Measurements from ENCODE around the gene CFAP46.

CFAP46 gene

GRCh38 chr10:132765435-132765834 is 176.9 kb downstream of the CFAP46 start:
- H3K36me3 ChIP-seq (ENCODE audit: insufficient read depth, low read length): no peaks in the 10 kb centered on the region; the same call in 1 of the 2 replicates
- TF ChIP-seq, protein P1, sequence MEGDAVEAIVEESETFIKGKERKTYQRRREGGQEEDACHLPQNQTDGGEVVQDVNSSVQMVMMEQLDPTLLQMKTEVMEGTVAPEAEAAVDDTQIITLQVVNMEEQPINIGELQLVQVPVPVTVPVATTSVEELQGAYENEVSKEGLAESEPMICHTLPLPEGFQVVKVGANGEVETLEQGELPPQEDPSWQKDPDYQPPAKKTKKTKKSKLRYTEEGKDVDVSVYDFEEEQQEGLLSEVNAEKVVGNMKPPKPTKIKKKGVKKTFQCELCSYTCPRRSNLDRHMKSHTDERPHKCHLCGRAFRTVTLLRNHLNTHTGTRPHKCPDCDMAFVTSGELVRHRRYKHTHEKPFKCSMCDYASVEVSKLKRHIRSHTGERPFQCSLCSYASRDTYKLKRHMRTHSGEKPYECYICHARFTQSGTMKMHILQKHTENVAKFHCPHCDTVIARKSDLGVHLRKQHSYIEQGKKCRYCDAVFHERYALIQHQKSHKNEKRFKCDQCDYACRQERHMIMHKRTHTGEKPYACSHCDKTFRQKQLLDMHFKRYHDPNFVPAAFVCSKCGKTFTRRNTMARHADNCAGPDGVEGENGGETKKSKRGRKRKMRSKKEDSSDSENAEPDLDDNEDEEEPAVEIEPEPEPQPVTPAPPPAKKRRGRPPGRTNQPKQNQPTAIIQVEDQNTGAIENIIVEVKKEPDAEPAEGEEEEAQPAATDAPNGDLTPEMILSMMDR (conservative IDR thresholded peaks at IDR 0.05; ENCODE audit: low read length): no peak
- TF ChIP-seq EZH2phosphoT487 (IDR thresholded peaks at IDR 0.05; ENCODE audit: borderline replicate concordance): no peak

GRCh38 chr10:132764108-132764507 is 178.3 kb downstream of the CFAP46 start:
- no peaks in the 10 kb centered on the region for H3K4me1 ChIP-seq (ENCODE audit: insufficient read depth, low read length, poor library complexity, severe bottlenecking)
- H3K9me3 ChIP-seq (ENCODE audit: insufficient read depth, low read depth, low read length): no peaks in the 10 kb centered on the region
- no peaks in the 10 kb centered on the region for H3K79me2 ChIP-seq (ENCODE audit: insufficient read depth, low read length)
- no peaks in the 10 kb centered on the region for H3K9me2 ChIP-seq (replicated peaks; ENCODE audit: low read depth, low read length)
- no peak overlapping the region for H2AFZ ChIP-seq (ENCODE audit: low read length)
- H3F3A ChIP-seq (ENCODE audit: low read depth): no peaks in the 10 kb centered on the region
- H3K4me2 ChIP-seq (ENCODE audit: low read depth, low read length, poor library complexity, severe bottlenecking): no peak overlapping the region
- no peak overlapping the region for H3K9ac ChIP-seq (ENCODE audit: low read depth, low read length, poor library complexity, severe bottlenecking)
- H3K36me3 ChIP-seq (ENCODE audit: insufficient read depth, low read length): no peaks in the 10 kb centered on the region; the same call in 1 of the 2 replicates
- H4K20me1 ChIP-seq (ENCODE audit: insufficient read depth, low read length, poor library complexity, severe bottlenecking): no peaks in the 10 kb centered on the region
- TF ChIP-seq EZH2phosphoT487 (IDR thresholded peaks at IDR 0.05; ENCODE audit: borderline replicate concordance): no peak
- TF ChIP-seq, protein P1 (conservative IDR thresholded peaks at IDR 0.05; ENCODE audit: low read length): no peak
- H3K27me3 ChIP-seq (ENCODE audit: insufficient read depth, low read length, poor library complexity, severe bottlenecking): no peaks in the 10 kb centered on the region
- H3K4me3 ChIP-seq (ENCODE audit: low read length, poor library complexity, severe bottlenecking): no peak overlapping the region

More at GRCh38 chr10:132765435-132765834, 176.9 kb downstream of the CFAP46 start:
- no peak overlapping the region for H3K4me3 ChIP-seq (ENCODE audit: low read length, poor library complexity, severe bottlenecking)
- no peaks in the 10 kb centered on the region for H3K27me3 ChIP-seq (ENCODE audit: insufficient read depth, low read length, poor library complexity, severe bottlenecking)
- H3K4me1 ChIP-seq (ENCODE audit: insufficient read depth, low read length, poor library complexity, severe bottlenecking): no peaks in the 10 kb centered on the region
- H4K20me1 ChIP-seq (ENCODE audit: insufficient read depth, low read length, poor library complexity, severe bottlenecking): no peaks in the 10 kb centered on the region
- no peak overlapping the region for H3K9ac ChIP-seq (ENCODE audit: low read depth, low read length, poor library complexity, severe bottlenecking)
- no peaks in the 10 kb centered on the region for H3K9me2 ChIP-seq (replicated peaks; ENCODE audit: low read depth, low read length)
- H3K9me3 ChIP-seq (ENCODE audit: insufficient read depth, low read depth, low read length): no peaks in the 10 kb centered on the region
- no peak overlapping the region for H3K4me2 ChIP-seq (ENCODE audit: low read depth, low read length, poor library complexity, severe bottlenecking)
- H3K79me2 ChIP-seq (ENCODE audit: insufficient read depth, low read length): no peaks in the 10 kb centered on the region
- no peak overlapping the region for H2AFZ ChIP-seq (ENCODE audit: low read length)
- H3F3A ChIP-seq (ENCODE audit: low read depth): no peaks in the 10 kb centered on the region

DNA sequence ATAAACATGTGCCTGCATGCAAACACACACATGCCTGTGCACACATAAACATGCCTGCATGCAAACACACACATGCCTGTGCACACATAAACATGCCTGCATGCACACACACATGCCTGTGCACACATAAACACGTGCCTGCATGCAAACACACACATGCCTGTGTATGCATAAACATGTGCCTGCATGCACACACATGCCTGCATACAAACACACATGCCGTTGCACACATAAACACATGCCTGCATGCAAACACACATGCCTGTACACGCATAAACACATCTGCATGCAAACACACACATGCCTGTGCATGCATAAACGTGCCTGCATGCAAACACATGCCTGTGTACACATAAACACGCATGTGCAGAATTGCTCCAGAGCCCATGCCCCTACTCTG is 178.8 kb downstream of the CFAP46 start:
- Histone ChIP-seq H3F3A (ENCODE audit: low read depth) (no peaks in the 10 kb centered on the region), H3K4me2 (ENCODE audit: low read depth, low read length, poor library complexity, severe bottlenecking) (no peak overlapping the region), H3K4me1 (ENCODE audit: insufficient read depth, low read length, poor library complexity, severe bottlenecking) (no peaks in the 10 kb centered on the region), H3K9me3 (ENCODE audit: insufficient read depth, low read depth, low read length) (no peaks in the 10 kb centered on the region), H4K20me1 (ENCODE audit: insufficient read depth, low read length, poor library complexity, severe bottlenecking) (no peaks in the 10 kb centered on the region), H3K4me3 (ENCODE audit: low read length, poor library complexity, severe bottlenecking) (no peak overlapping the region), H3K79me2 (ENCODE audit: insufficient read depth, low read length) (no peaks in the 10 kb centered on the region), H3K9ac (ENCODE audit: low read depth, low read length, poor library complexity, severe bottlenecking) (no peak overlapping the region), H2AFZ (ENCODE audit: low read length) (no peak overlapping the region), H3K9me2 (replicated peaks; ENCODE audit: low read depth, low read length) (no peaks in the 10 kb centered on the region), H3K36me3 (ENCODE audit: insufficient read depth, low read length) (no peaks in the 10 kb centered on the region), H3K27me3 (ENCODE audit: insufficient read depth, low read length, poor library complexity, severe bottlenecking) (no peaks in the 10 kb centered on the region)
- no peak for TF ChIP-seq EZH2phosphoT487 (IDR thresholded peaks at IDR 0.05; ENCODE audit: borderline replicate concordance)
- TF ChIP-seq, protein P1 (conservative IDR thresholded peaks at IDR 0.05; ENCODE audit: low read length): no peak
